GM23248 (cell line): ENCODE results near the gene RTP1.

Source experiments
- EZH2 ChIP-seq: fragments of 200-600 bp; sonication (generic); IDR thresholded peaks from 2 replicates; pipeline ENCODE4 v1.6.1; 2018; ENCODE audit warnings: antibody characterized with exemption, mild to moderate bottlenecking; ENCODE audit not compliant: insufficient read depth, poor library complexity, severe bottlenecking
- EZH2phosphoT487 ChIP-seq: fragments of 200-600 bp; sonication (generic); IDR thresholded peaks from 2 replicates; pipeline ENCODE4 v1.6.1; 2018; ENCODE audit warnings: antibody characterized with exemption, moderate library complexity, mild to moderate bottlenecking, low read depth; ENCODE audit not compliant: insufficient read depth

- TF ChIP-seq EZH2 (no peak), EZH2phosphoT487 (no peak)
These were observed 12.8 kb downstream of the RTP1 start for GRCh38 chr3:187210091-187210490.
